PFSK-1 (cell line): ENCODE results near the gene TTPAL.

Experiments used
- FOXP2 ChIP-seq: optimal IDR thresholded peaks from 2 replicates; pipeline ENCODE3; 2011; ENCODE audit warnings: borderline replicate concordance, control low read depth, inconsistent platforms; ENCODE audit not compliant: insufficient read depth; ENCODE audit errors: extremely low read length, extremely low read depth
- POLR2AphosphoS5 ChIP-seq: IDR thresholded peaks from 2 replicates; pipeline ENCODE4 v1.6.1; 2012; ENCODE audit warnings: low read depth, mild to moderate bottlenecking, control low read depth, low read length, moderate library complexity
- SIN3A ChIP-seq: IDR thresholded peaks from 2 replicates; pipeline ENCODE4 v1.6.1; 2012; ENCODE audit warnings: mild to moderate bottlenecking, low read length, moderate library complexity, borderline replicate concordance; ENCODE audit not compliant: insufficient read depth
- TAF1 ChIP-seq: IDR thresholded peaks from 2 replicates; pipeline ENCODE4 v1.6.1; 2012; ENCODE audit warnings: low read length, control low read depth, borderline replicate concordance; ENCODE audit not compliant: insufficient read depth
- TF ChIP-seq, protein P1 (sequence below), 2 experiments: IDR thresholded peaks; 2 replicates each; pipeline versions ENCODE4 v1.6.1 to v1.8.0; 2011 to 2012; ENCODE audit warnings: low read depth in 2 of 2, low read length in 2 of 2, control low read depth in 1 of 2, inconsistent platforms in 1 of 2, mild to moderate bottlenecking in 1 of 2, moderate library complexity in 1 of 2; ENCODE audit not compliant: insufficient read depth in 1 of 2

TTPAL gene

DNA sequence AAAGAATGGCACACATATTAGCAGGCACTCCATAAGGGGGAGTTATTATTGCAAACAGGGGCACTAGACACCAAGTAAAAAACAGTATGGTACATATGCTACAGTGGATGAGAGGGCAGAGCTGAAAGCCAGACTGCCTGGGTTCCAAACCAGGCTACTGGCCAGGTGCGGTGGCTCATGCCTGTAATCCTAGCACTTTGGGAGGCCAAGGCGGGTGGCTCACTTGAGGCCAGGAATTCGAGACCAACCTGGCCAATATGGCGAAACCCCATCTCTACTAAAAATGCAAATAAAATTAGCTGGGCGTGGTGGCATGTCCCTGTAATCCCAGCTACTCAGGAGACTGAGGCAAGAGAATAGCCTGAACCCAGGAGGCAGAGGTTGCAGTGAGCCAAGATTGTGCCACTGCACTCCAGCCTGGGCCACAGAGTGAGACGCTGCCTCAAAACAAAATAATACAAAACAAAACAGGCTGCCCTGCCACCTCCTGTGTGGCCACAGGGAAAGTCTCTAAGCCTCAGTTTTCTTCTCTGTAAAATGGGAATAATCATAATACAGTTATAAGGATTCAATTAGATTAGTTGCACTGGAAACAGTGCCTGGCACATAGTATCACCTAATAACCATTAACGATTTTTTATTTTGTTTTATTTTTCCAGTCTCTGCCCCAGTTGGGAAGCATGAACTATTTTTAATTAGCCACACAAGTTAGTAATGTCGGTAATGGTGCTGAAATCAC lies 7.5 kb upstream of the TTPAL start:
- TF ChIP-seq, protein P1, sequence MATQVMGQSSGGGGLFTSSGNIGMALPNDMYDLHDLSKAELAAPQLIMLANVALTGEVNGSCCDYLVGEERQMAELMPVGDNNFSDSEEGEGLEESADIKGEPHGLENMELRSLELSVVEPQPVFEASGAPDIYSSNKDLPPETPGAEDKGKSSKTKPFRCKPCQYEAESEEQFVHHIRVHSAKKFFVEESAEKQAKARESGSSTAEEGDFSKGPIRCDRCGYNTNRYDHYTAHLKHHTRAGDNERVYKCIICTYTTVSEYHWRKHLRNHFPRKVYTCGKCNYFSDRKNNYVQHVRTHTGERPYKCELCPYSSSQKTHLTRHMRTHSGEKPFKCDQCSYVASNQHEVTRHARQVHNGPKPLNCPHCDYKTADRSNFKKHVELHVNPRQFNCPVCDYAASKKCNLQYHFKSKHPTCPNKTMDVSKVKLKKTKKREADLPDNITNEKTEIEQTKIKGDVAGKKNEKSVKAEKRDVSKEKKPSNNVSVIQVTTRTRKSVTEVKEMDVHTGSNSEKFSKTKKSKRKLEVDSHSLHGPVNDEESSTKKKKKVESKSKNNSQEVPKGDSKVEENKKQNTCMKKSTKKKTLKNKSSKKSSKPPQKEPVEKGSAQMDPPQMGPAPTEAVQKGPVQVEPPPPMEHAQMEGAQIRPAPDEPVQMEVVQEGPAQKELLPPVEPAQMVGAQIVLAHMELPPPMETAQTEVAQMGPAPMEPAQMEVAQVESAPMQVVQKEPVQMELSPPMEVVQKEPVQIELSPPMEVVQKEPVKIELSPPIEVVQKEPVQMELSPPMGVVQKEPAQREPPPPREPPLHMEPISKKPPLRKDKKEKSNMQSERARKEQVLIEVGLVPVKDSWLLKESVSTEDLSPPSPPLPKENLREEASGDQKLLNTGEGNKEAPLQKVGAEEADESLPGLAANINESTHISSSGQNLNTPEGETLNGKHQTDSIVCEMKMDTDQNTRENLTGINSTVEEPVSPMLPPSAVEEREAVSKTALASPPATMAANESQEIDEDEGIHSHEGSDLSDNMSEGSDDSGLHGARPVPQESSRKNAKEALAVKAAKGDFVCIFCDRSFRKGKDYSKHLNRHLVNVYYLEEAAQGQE (IDR thresholded peaks at IDR 0.05; ENCODE audit: insufficient read depth in 1 of 2, low read depth in 2 of 2, low read length in 2 of 2), result no peak
- no peak for TF ChIP-seq SIN3A
- TF ChIP-seq TAF1, result no peak
- TF ChIP-seq POLR2AphosphoS5, result no peak
- no peak for TF ChIP-seq FOXP2

DNA sequence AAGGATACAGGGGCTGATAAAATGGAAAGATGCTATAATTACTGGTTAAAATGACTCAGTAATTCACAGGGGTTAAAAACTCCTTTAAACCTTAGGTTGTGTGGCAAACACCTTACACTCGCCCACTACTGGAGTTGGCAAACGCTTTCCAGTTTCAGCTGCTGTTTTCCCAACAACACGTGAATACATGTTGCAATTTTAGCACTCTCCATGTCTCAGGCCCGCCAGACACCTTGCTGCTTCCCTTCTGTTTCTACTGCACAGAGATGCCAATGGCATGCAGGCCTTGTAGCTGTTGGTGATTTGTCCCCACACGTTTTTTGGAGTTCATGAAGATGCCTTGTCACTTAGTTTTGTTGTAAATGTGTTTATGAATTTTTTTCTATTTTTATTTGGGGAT lies 5.3 kb upstream of the TTPAL start:
- no peak for TF ChIP-seq POLR2AphosphoS5
- no peak for TF ChIP-seq FOXP2
- TF ChIP-seq SIN3A, result no peak
- TF ChIP-seq TAF1, result no peak
- TF ChIP-seq, protein P1 (IDR thresholded peaks at IDR 0.05; ENCODE audit: insufficient read depth in 1 of 2, low read depth in 2 of 2, low read length in 2 of 2), result no peak

DNA sequence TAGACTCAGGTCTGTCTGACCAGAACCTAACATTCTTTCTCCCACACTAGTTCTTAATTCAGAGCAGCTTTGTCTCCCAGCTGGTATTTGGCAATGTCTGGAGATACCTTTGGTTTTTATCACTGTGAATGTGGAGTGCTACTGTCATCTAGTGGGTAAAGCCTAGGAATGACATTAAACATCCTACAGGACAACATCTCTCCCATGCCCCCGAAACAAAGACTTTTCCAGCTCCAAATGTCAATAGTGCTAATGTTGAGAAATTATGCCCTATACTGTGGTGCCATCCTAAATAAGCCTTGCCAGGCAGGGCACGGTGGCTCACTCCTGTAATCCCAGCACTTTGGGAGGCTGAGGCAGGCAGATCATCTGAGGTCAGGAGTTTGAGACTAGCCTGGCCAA lies 4.2 kb upstream of the TTPAL start:
- TF ChIP-seq SIN3A, result no peak
- TF ChIP-seq POLR2AphosphoS5, result no peak
- no peak for TF ChIP-seq TAF1
- no peak for TF ChIP-seq FOXP2
- TF ChIP-seq, protein P1 (IDR thresholded peaks at IDR 0.05; ENCODE audit: insufficient read depth in 1 of 2, low read depth in 2 of 2, low read length in 2 of 2), result no peak

DNA sequence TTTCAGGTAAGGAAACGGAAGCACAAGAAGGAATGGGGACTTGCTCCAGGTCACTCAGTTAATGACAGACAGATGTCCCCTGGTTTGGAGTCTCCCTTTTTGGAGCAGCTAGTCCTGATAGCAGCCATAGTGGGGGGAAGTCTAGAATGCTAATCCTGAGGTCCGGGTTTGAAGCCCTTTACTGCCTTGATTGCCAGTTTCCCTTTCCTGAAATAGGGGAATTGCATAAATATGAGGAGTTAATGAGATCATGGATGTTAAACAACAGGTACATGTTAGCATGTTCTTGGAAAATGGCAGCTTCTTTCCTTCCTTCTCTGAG lies 341 bp upstream of the TTPAL start:
- TF ChIP-seq SIN3A (no peak), TAF1 (no peak), FOXP2 (no peak), POLR2AphosphoS5 (no peak)
- TF ChIP-seq, protein P1 (IDR thresholded peaks at IDR 0.05; ENCODE audit: insufficient read depth in 1 of 2, low read depth in 2 of 2, low read length in 2 of 2), result no peak
